ENCODE measurements around the gene KCNJ4.

- TF ChIP-seq CTCF (IDR thresholded peaks at IDR 0.05) (no peak), ZFX (IDR thresholded peaks at IDR 0.05; ENCODE audit: borderline replicate concordance) (no peak)
Measured at GRCh38 chr22:38443628-38444521, 11.1 kb downstream of the KCNJ4 start.
